ENCODE data around the gene PCDHGC5.

- no peak for TF ChIP-seq TAF1 (IDR thresholded peaks at IDR 0.05; ENCODE audit: borderline replicate concordance, low read depth, low read length)
- TF ChIP-seq POLR2AphosphoS5 (IDR thresholded peaks at IDR 0.05; ENCODE audit: low read depth, low read length) = no peak
- no peak for TF ChIP-seq POLR2A (IDR thresholded peaks at IDR 0.05; ENCODE audit: low read depth, low read length)
Observed at GRCh38 chr5:141491323-141492167, 2.7 kb downstream of the PCDHGC5 start.
